ENCODE data around the gene LRFN5.

The LRFN5 gene

GRCh38 chr14:41629876-41630275 is 23.2 kb downstream of the LRFN5 start:
- Histone ChIP-seq H3K4me1 (ENCODE audit: insufficient read depth, low read length, poor library complexity, severe bottlenecking) (no peaks in the 10 kb centered on the region), H3K36me3 (ENCODE audit: insufficient read depth, low read length) (no peaks in the 10 kb centered on the region), H2AFZ (ENCODE audit: low read length) (no peak overlapping the region), H3F3A (ENCODE audit: low read depth) (no peaks in the 10 kb centered on the region), H3K9me3 (ENCODE audit: insufficient read depth, low read depth, low read length) (no peaks in the 10 kb centered on the region), H3K9me2 (replicated peaks; ENCODE audit: low read depth, low read length) (no peaks in the 10 kb centered on the region), H3K4me2 (ENCODE audit: low read depth, low read length, poor library complexity, severe bottlenecking) (no peak overlapping the region), H3K4me3 (ENCODE audit: low read length, poor library complexity, severe bottlenecking) (no peak overlapping the region), H3K9ac (ENCODE audit: low read depth, low read length, poor library complexity, severe bottlenecking) (no peak overlapping the region), H4K20me1 (ENCODE audit: insufficient read depth, low read length, poor library complexity, severe bottlenecking) (no peaks in the 10 kb centered on the region), H3K27me3 (ENCODE audit: insufficient read depth, low read length, poor library complexity, severe bottlenecking) (no peaks in the 10 kb centered on the region), H3K79me2 (ENCODE audit: insufficient read depth, low read length) (no peaks in the 10 kb centered on the region)
- TF ChIP-seq EZH2phosphoT487 (IDR thresholded peaks at IDR 0.05; ENCODE audit: borderline replicate concordance), result no peak
- no peak for TF ChIP-seq CTCF (conservative IDR thresholded peaks at IDR 0.05; ENCODE audit: low read length)

- H4K20me1 ChIP-seq (ENCODE audit: insufficient read depth, low read length, poor library complexity, severe bottlenecking), result no peaks in the 10 kb centered on the region
- H3K79me2 ChIP-seq (ENCODE audit: insufficient read depth, low read length), result no peaks in the 10 kb centered on the region
- no peaks in the 10 kb centered on the region for H3K4me1 ChIP-seq (ENCODE audit: insufficient read depth, low read length, poor library complexity, severe bottlenecking)
- no peaks in the 10 kb centered on the region for H3K36me3 ChIP-seq (ENCODE audit: insufficient read depth, low read length)
- no peak overlapping the region for H3K9ac ChIP-seq (ENCODE audit: low read depth, low read length, poor library complexity, severe bottlenecking)
- H3K27me3 ChIP-seq (ENCODE audit: insufficient read depth, low read length, poor library complexity, severe bottlenecking), result no peaks in the 10 kb centered on the region
- no peak overlapping the region for H2AFZ ChIP-seq (ENCODE audit: low read length)
- H3K9me2 ChIP-seq (replicated peaks; ENCODE audit: low read depth, low read length), result no peaks in the 10 kb centered on the region
- H3K4me3 ChIP-seq (ENCODE audit: low read length, poor library complexity, severe bottlenecking), result no peak overlapping the region
- TF ChIP-seq CTCF (conservative IDR thresholded peaks at IDR 0.05; ENCODE audit: low read length), result no peak
- no peaks in the 10 kb centered on the region for H3K9me3 ChIP-seq (ENCODE audit: insufficient read depth, low read depth, low read length)
- H3K4me2 ChIP-seq (ENCODE audit: low read depth, low read length, poor library complexity, severe bottlenecking), result no peak overlapping the region
- H3F3A ChIP-seq (ENCODE audit: low read depth), result no peaks in the 10 kb centered on the region
Observed at GRCh38 chr14:41634286-41634685, 27.6 kb downstream of the LRFN5 start.

- Histone ChIP-seq H2AFZ (ENCODE audit: low read length) (no peak overlapping the region), H3K4me2 (ENCODE audit: low read depth, low read length, poor library complexity, severe bottlenecking) (no peak overlapping the region)
Observed at GRCh38 chr14:41636492-41637392, 30.1 kb downstream of the LRFN5 start.

More at GRCh38 chr14:41636492-41637392, 30.1 kb downstream of the LRFN5 start:
- H4K20me1 ChIP-seq (ENCODE audit: insufficient read depth, low read length, poor library complexity, severe bottlenecking), result no peaks in the 10 kb centered on the region
- H3K79me2 ChIP-seq (ENCODE audit: insufficient read depth, low read length), result no peaks in the 10 kb centered on the region
- no peak overlapping the region for H3K4me3 ChIP-seq (ENCODE audit: low read length, poor library complexity, severe bottlenecking)
- TF ChIP-seq EZH2phosphoT487 (IDR thresholded peaks at IDR 0.05; ENCODE audit: borderline replicate concordance) (no peak), CTCF (conservative IDR thresholded peaks at IDR 0.05; ENCODE audit: low read length) (no peak)
- H3K9me2 ChIP-seq (replicated peaks; ENCODE audit: low read depth, low read length), result no peaks in the 10 kb centered on the region
- H3K4me1 ChIP-seq (ENCODE audit: insufficient read depth, low read length, poor library complexity, severe bottlenecking), result no peaks in the 10 kb centered on the region
- H3K9ac ChIP-seq (ENCODE audit: low read depth, low read length, poor library complexity, severe bottlenecking), result no peak overlapping the region
- H3F3A ChIP-seq (ENCODE audit: low read depth), result no peaks in the 10 kb centered on the region
- no peaks in the 10 kb centered on the region for H3K27me3 ChIP-seq (ENCODE audit: insufficient read depth, low read length, poor library complexity, severe bottlenecking)
- H3K36me3 ChIP-seq (ENCODE audit: insufficient read depth, low read length), result no peaks in the 10 kb centered on the region
- no peaks in the 10 kb centered on the region for H3K9me3 ChIP-seq (ENCODE audit: insufficient read depth, low read depth, low read length)

Data from Loucy (cell line).